ENCODE data around the gene DAPK2.

DAPK2 gene

DNA sequence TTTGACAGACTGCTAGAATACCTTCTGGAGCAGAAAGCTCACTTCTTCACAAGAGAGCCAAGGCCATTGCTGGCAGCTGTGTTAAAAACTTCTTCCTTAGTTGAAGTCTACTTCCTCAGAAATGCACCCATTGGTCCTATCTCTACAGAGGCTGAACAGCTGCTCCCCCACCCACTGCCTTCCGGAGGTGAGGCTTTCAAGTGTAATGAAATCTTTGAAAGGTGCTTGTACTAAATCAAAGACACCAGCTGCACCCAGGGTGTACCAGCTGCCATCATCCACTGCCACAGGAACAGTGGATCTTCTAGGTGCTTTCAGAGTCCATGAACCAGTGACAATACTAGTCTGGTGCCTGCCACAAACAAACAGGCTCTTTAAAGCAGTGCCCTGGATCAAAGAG is 186.1 kb downstream of the DAPK2 start:
- peak; percentile 79 for DNase-seq

DNA sequence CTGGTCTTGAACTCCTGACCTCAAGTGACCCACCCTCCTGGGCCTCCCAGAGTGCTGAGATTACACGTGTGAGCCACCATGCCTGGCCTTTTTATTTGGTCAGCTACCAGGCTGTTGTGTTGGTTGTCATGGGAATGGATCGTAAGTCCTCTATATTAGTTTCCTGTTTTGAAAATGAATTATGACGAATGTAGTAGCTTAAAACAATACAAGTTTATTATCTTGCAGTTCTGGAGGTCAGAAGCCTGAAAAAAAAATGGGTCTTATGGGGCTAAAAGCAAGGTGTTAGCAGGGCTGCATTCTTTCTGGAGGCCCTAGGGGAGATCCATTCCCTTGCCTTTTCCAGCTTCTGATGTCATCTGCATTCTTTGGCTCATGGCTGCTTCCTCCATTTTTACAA is 187.4 kb downstream of the DAPK2 start:
- peak; percentile 32 for DNase-seq

DNA sequence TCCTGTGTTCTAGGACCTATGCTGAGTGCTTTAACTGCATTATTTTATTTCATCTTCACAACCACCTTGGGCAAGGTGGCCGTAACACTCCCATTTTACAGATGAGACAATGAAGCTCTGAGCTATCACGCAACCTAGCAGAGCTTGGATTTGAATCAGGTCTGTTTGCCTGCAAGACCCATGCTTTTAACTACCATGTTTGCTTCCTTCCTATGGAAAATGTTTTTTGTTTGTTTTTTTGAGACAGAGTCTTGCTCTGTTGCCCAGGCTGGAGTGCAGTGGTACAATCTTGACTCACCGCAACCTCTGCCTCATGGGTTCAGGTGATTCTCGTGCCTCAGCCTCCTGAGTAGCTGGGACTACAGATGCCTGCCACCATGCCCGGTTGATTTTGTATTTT is 187.8 kb downstream of the DAPK2 start:
- no peak for DNase-seq

DNA sequence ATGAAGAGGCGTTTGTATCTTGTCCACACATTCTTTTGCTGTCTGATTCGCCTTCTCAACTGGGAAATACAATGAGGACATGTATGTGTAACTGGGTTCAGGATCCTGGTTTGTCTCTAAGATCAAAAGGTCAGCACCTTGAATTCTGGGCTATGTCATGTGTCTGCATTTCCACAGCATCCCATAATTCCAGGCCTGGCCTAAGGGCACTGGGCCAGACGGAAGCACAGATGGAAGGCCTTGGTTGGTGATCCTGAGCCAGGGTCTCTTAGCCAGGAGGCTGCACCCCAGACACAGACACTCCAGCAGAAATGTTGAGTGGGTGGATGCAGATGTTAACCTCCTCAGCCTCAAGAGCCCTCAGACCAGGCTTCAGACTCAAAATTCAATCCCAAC is 188.8 kb downstream of the DAPK2 start:
- DNase-seq, result no peak
